ENCODE data around the gene TBX10.

GRCh38 chr11:67668192-67668551 lies 28.6 kb upstream of the TBX10 start:
- TF ChIP-seq POLR2AphosphoS5 (IDR thresholded peaks at IDR 0.05; ENCODE audit: low read depth, low read length): no peak
- TF ChIP-seq POLR2A (IDR thresholded peaks at IDR 0.05; ENCODE audit: low read depth, low read length): no peak
- no peak for TF ChIP-seq SPI1 (IDR thresholded peaks at IDR 0.05; ENCODE audit: low read depth, low read length)

Data from GM12891 (cell line).